ENCODE data around the gene TMEM154. TPM values are rescaled to one million over a fixed set of nuclear protein-coding genes. Genes with fewer than 3 reads are reported as not detected.

TMEM154 gene
- polyA plus RNA-seq, 1 of the 3 experiments (the other 2 are of a cell fraction), result 0.58 TPM

DNA sequence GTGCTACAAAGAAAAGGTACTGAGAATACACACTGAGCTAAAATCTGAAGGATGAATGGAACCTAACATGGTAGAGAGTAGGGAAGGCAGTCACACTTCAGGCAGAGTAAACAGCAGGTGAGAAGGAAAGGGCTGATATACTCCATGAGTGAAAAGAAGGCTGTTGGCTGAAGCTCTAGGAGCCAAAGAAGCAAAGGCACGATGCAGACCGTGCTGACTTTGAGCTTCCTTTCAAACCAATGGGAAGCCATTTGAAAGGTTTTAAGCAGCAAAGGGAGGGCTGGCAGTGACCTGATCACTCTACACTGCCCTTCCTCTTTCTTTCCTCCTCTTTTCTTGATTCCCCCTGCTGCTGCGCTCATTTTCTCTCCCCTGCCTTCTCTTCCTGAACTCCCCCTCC is 66.4 kb downstream of the TMEM154 start:
- no peaks in the 10 kb centered on the region for H3K9me2 ChIP-seq
- H3K36me3 ChIP-seq (replicated peaks in 1 of 2; ENCODE audit: control insufficient read depth in 1 of 2, insufficient read depth in 2 of 2, low read length in 1 of 2), result no peaks in the 10 kb centered on the region
- H3K9me3 ChIP-seq, result no peaks in the 10 kb centered on the region
- H4K20me1 ChIP-seq (ENCODE audit: insufficient read depth), result no peaks in the 10 kb centered on the region
- H3K4me2 ChIP-seq, result no peak overlapping the region
- no peak overlapping the region for H2AFZ ChIP-seq (ENCODE audit: low read depth)
- CTCF ChIA-PET, result interaction anchor here (1.3 to 1.6 kb wide), 2 partner anchors 11 to 22 kb away, joined by 4 read pairs; no protein-coding TSS in a partner anchor
- no peak overlapping the region for H3K9ac ChIP-seq
- H3F3A ChIP-seq (replicated peaks; ENCODE audit: insufficient read depth), result no peaks in the 10 kb centered on the region
- H3K27ac ChIP-seq (ENCODE audit: low read depth in 2 of 2, low read length in 1 of 2), result no peak overlapping the region
- H3K79me2 ChIP-seq (ENCODE audit: insufficient read depth), result no peaks in the 10 kb centered on the region
- WGBS (ENCODE audit: low lambda C conversion rate), result 80% methylated on average over 3 of the region's 3 CpGs
- H3K27me3 ChIP-seq (ENCODE audit: insufficient read depth), result no peaks in the 10 kb centered on the region
- no peak for DNase-seq
- no peak overlapping the region for H3K4me3 ChIP-seq (ENCODE audit: low read depth in 2 of 2, low read length in 1 of 2)
- TF ChIP-seq FOSL2 (IDR thresholded peaks at IDR 0.05; ENCODE audit: borderline replicate concordance, low read depth) (no peak), TCF12 (IDR thresholded peaks at IDR 0.05) (no peak), MEF2A (IDR thresholded peaks at IDR 0.05; ENCODE audit: borderline replicate concordance, low read depth) (no peak), NFIC (IDR thresholded peaks at IDR 0.05; ENCODE audit: borderline replicate concordance) (no peak), FOXM1 (IDR thresholded peaks at IDR 0.05; ENCODE audit: low read depth) (no peak), MXI1 (IDR thresholded peaks at IDR 0.05; ENCODE audit: low read depth, low read length) (no peak), JUND (IDR thresholded peaks at IDR 0.05) (no peak), YY1 (IDR thresholded peaks at IDR 0.05; ENCODE audit: low read depth) (no peak), POLR2AphosphoS5 (IDR thresholded peaks at IDR 0.05; ENCODE audit: low read depth, low read length) (no peak), SIN3A (IDR thresholded peaks at IDR 0.05; ENCODE audit: borderline replicate concordance, low read depth, low read length) (no peak), TEAD4 (IDR thresholded peaks at IDR 0.05; ENCODE audit: borderline replicate concordance, insufficient read depth) (no peak), RXRA (IDR thresholded peaks at IDR 0.05; ENCODE audit: borderline replicate concordance, low read depth) (no peak), RAD21 (IDR thresholded peaks at IDR 0.05; ENCODE audit: low read length) (no peak), GABPA (IDR thresholded peaks at IDR 0.05; ENCODE audit: low read depth) (no peak)
- TF ChIP-seq, protein P1, sequence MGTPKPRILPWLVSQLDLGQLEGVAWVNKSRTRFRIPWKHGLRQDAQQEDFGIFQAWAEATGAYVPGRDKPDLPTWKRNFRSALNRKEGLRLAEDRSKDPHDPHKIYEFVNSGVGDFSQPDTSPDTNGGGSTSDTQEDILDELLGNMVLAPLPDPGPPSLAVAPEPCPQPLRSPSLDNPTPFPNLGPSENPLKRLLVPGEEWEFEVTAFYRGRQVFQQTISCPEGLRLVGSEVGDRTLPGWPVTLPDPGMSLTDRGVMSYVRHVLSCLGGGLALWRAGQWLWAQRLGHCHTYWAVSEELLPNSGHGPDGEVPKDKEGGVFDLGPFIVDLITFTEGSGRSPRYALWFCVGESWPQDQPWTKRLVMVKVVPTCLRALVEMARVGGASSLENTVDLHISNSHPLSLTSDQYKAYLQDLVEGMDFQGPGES (IDR thresholded peaks at IDR 0.05; ENCODE audit: low read depth, low read length), result no peak
- TF ChIP-seq, protein P2, sequence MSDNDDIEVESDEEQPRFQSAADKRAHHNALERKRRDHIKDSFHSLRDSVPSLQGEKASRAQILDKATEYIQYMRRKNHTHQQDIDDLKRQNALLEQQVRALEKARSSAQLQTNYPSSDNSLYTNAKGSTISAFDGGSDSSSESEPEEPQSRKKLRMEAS (IDR thresholded peaks at IDR 0.05; ENCODE audit: low read depth), result no peak
- TF ChIP-seq, protein P3, sequence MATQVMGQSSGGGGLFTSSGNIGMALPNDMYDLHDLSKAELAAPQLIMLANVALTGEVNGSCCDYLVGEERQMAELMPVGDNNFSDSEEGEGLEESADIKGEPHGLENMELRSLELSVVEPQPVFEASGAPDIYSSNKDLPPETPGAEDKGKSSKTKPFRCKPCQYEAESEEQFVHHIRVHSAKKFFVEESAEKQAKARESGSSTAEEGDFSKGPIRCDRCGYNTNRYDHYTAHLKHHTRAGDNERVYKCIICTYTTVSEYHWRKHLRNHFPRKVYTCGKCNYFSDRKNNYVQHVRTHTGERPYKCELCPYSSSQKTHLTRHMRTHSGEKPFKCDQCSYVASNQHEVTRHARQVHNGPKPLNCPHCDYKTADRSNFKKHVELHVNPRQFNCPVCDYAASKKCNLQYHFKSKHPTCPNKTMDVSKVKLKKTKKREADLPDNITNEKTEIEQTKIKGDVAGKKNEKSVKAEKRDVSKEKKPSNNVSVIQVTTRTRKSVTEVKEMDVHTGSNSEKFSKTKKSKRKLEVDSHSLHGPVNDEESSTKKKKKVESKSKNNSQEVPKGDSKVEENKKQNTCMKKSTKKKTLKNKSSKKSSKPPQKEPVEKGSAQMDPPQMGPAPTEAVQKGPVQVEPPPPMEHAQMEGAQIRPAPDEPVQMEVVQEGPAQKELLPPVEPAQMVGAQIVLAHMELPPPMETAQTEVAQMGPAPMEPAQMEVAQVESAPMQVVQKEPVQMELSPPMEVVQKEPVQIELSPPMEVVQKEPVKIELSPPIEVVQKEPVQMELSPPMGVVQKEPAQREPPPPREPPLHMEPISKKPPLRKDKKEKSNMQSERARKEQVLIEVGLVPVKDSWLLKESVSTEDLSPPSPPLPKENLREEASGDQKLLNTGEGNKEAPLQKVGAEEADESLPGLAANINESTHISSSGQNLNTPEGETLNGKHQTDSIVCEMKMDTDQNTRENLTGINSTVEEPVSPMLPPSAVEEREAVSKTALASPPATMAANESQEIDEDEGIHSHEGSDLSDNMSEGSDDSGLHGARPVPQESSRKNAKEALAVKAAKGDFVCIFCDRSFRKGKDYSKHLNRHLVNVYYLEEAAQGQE (IDR thresholded peaks at IDR 0.05; ENCODE audit: low read depth, low read length), result no peak
- TF ChIP-seq, protein P4, sequence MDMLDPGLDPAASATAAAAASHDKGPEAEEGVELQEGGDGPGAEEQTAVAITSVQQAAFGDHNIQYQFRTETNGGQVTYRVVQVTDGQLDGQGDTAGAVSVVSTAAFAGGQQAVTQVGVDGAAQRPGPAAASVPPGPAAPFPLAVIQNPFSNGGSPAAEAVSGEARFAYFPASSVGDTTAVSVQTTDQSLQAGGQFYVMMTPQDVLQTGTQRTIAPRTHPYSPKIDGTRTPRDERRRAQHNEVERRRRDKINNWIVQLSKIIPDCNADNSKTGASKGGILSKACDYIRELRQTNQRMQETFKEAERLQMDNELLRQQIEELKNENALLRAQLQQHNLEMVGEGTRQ (IDR thresholded peaks at IDR 0.05; ENCODE audit: borderline replicate concordance, low read depth, low read length), result no peak
- POLR2A ChIA-PET, result no interaction called here
- no peaks in the 10 kb centered on the region for H3K4me1 ChIP-seq (ENCODE audit: control insufficient read depth in 1 of 2, insufficient read depth in 2 of 2, low read depth in 1 of 2, low read length in 1 of 2)
